ENCODE results near the gene SERPINA12.

SERPINA12 gene

GRCh38 chr14:94509356-94509755, at the start of gene SERPINA12:
Gene SERPINA12, minus strand, starts transcription at chr14:94509469. Its CDS starts 11,072 bp downstream, at chr14:94498397.
- H3K4me3 ChIP-seq (ENCODE audit: low read depth, low read length), result no peak within 1 kb of the TSS

GRCh38 chr14:94558842-94559241, 49.6 kb upstream of the SERPINA12 start:
- no peak overlapping the region for H3K4me3 ChIP-seq (ENCODE audit: low read depth, low read length)

More at GRCh38 chr14:94509356-94509755, at the start of gene SERPINA12:
- DNase-seq (ENCODE audit: low read depth), result no peak

GRCh38 chr14:94557327-94557726, 48.1 kb upstream of the SERPINA12 start:
- no peak overlapping the region for H3K4me3 ChIP-seq (ENCODE audit: low read depth, low read length)
- no peak for DNase-seq (ENCODE audit: low read depth)

More at GRCh38 chr14:94558842-94559241, 49.6 kb upstream of the SERPINA12 start:
- no peak for DNase-seq (ENCODE audit: low read depth)

GRCh38 chr14:94555991-94556390, 46.7 kb upstream of the SERPINA12 start:
- no peak for DNase-seq (ENCODE audit: low read depth)

GRCh38 chr14:94550041-94550440, 40.8 kb upstream of the SERPINA12 start:
- no peak for DNase-seq (ENCODE audit: low read depth)
- H3K4me3 ChIP-seq (ENCODE audit: low read depth, low read length), result no peak overlapping the region

More at GRCh38 chr14:94555991-94556390, 46.7 kb upstream of the SERPINA12 start:
- no peak overlapping the region for H3K4me3 ChIP-seq (ENCODE audit: low read depth, low read length)

GRCh38 chr14:94548999-94549985, 40.0 kb upstream of the SERPINA12 start:
- no peak for DNase-seq (ENCODE audit: low read depth)
- H3K4me3 ChIP-seq (ENCODE audit: low read depth, low read length), result no peak overlapping the region

- no peak overlapping the region for H3K4me3 ChIP-seq (ENCODE audit: low read depth, low read length)
- DNase-seq (ENCODE audit: low read depth), result no peak
Observed at GRCh38 chr14:94548131-94548998, 39.1 kb upstream of the SERPINA12 start.

- no peak for DNase-seq (ENCODE audit: low read depth)
- H3K4me3 ChIP-seq (ENCODE audit: low read depth, low read length), result no peak overlapping the region
Observed at GRCh38 chr14:94547726-94548125, 38.5 kb upstream of the SERPINA12 start.

- no peak overlapping the region for H3K4me3 ChIP-seq (ENCODE audit: low read depth, low read length)
- DNase-seq (ENCODE audit: low read depth), result no peak
Observed at GRCh38 chr14:94547151-94547680, 37.9 kb upstream of the SERPINA12 start.

- no peak for DNase-seq (ENCODE audit: low read depth)
- no peak overlapping the region for H3K4me3 ChIP-seq (ENCODE audit: low read depth, low read length)
Observed at GRCh38 chr14:94545131-94545841, 36.0 kb upstream of the SERPINA12 start.

GRCh38 chr14:94544726-94545125, 35.5 kb upstream of the SERPINA12 start:
- H3K4me3 ChIP-seq (ENCODE audit: low read depth, low read length), result no peak overlapping the region
- no peak for DNase-seq (ENCODE audit: low read depth)

GRCh38 chr14:94543449-94544124, 34.3 kb upstream of the SERPINA12 start:
- no peak for DNase-seq (ENCODE audit: low read depth)
- H3K4me3 ChIP-seq (ENCODE audit: low read depth, low read length), result no peak overlapping the region

- H3K4me3 ChIP-seq (ENCODE audit: low read depth, low read length), result no peak overlapping the region
- DNase-seq (ENCODE audit: low read depth), result no peak
Observed at GRCh38 chr14:94542811-94543440, 33.7 kb upstream of the SERPINA12 start.

- H3K4me3 ChIP-seq (ENCODE audit: low read depth, low read length), result no peak overlapping the region
- DNase-seq (ENCODE audit: low read depth), result no peak
Observed at GRCh38 chr14:94542111-94542810, 33.0 kb upstream of the SERPINA12 start.

- no peak for DNase-seq (ENCODE audit: low read depth)
Observed at GRCh38 chr14:94541234-94541975, 32.1 kb upstream of the SERPINA12 start.

GRCh38 chr14:94540031-94540794, 30.9 kb upstream of the SERPINA12 start:
- H3K4me3 ChIP-seq (ENCODE audit: low read depth, low read length), result no peak overlapping the region
- DNase-seq (ENCODE audit: low read depth), result no peak

More at GRCh38 chr14:94541234-94541975, 32.1 kb upstream of the SERPINA12 start:
- H3K4me3 ChIP-seq (ENCODE audit: low read depth, low read length), result no peak overlapping the region
